Calu3 (cell line): ENCODE measurements around the gene RMI2. TPM values are rescaled to one million over a fixed set of nuclear protein-coding genes. Genes with fewer than 3 reads are reported as not detected.
A peak's percentile ranks its signal among the peaks of the same experiment; 100 is the strongest.

Experiments
- BruUV-seq: library from RNA; stranded (reverse); fragments of 400-500 nt; replicated peaks from 2 replicates; lab custom pipeline; 2021; lab: Mats Ljungman, UMichigan
- CTCF ChIA-PET: fragments of 300-600 bp; sonication (Branson Sonifier 250); formaldehyde crosslinking; loops from one replicate; lab custom pipeline; 2022; ENCODE audit warnings: antibody characterized with exemption; lab: Charles Lee
- DNase-seq: peaks from one replicate; pipeline ENCODE4 v3.0.0; 2022
- H3K27ac Mint-ChIP-seq: one replicate; pipeline ENCODE4 v1.8.0; 2022; ENCODE audit warnings: mixed read lengths; ENCODE audit not compliant: unreplicated experiment
- H3K27me3 Mint-ChIP-seq: one replicate; pipeline ENCODE4 v1.8.0; 2022; ENCODE audit warnings: mixed read lengths; ENCODE audit not compliant: unreplicated experiment
- H3K36me3 Mint-ChIP-seq: one replicate; pipeline ENCODE4 v1.8.0; 2022; ENCODE audit warnings: mild to moderate bottlenecking, moderate library complexity, mixed read lengths; ENCODE audit not compliant: insufficient read depth, unreplicated experiment
- H3K4me1 Mint-ChIP-seq: one replicate; pipeline ENCODE4 v1.8.0; 2022; ENCODE audit warnings: mild to moderate bottlenecking, low read depth, mixed read lengths; ENCODE audit not compliant: unreplicated experiment
- H3K4me3 Mint-ChIP-seq: one replicate; pipeline ENCODE4 v1.8.0; 2022; ENCODE audit warnings: mild to moderate bottlenecking, low read depth, moderate library complexity, mixed read lengths; ENCODE audit not compliant: unreplicated experiment
- H3K9me3 Mint-ChIP-seq: one replicate; pipeline ENCODE4 v1.8.0; 2022; ENCODE audit warnings: low read depth, mixed read lengths; ENCODE audit not compliant: unreplicated experiment
- intact Hi-C: fragments of 100-400 bp; cut with micrococcal nuclease; formaldehyde crosslinking; loops from one replicate; pipeline ENCODE4 v1.10.0; 2022; ENCODE audit not compliant: unreplicated experiment
- total RNA-seq: library from RNA; stranded (reverse); gene quantifications from 2 replicates; pipeline ENCODE4 v1.2.3, GENCODE V29; 2022
- TF ChIP-seq, protein P1 (sequence below): fragments of 200-600 bp; IDR thresholded peaks from one replicate; pipeline ENCODE4 v1.8.0; 2022; ENCODE audit warnings: antibody characterized with exemption; ENCODE audit not compliant: unreplicated experiment

Gene RMI2
- total RNA-seq, 1 experiment from 2014 or later = 55.4 TPM

DNA sequence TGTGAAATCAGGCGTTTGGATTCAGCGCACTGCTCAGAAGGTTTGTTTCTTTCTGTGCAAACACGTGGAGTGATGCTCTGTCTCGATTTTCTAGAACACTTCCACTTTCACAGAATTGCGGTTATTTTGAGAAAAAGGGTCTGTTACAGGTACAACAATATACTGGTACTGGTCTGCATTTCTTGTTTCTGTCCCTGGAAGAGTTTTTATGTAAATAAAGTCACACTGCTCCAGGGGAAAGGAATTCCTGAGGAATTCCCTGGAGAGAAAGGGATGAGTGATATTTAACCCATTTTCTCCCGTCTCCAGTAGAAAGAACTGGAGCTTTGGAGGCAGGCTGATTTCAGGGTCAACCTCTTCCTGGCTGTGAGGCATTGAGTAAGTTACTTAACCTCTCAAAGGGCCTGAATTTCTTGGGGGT, 16.2 kb upstream of the RMI2 start:
- BruUV-seq = no TSS peak

DNA sequence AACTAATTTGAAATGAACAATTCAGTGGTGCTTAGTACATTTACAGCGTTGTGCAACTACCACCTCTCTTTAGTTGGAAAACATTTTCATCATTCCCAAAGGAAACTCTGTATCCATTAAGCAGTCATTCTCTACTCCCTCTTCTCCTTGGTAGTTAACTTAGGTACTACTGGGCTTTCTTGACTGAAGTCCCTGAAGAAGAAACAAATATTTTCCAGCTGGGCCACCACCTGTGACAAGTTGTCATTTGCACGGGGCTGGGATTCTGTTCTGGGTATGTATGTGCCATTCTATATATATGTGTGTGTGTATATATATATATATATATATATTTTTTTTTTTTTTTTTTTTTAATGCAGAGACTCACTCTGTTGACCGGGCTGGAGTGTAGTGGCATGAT, 15.4 kb upstream of the RMI2 start:
- DNase-seq = no peak
- H3K36me3 Mint-ChIP-seq = peaks cover 12% of the 10 kb centered on the region
- no peaks in the 10 kb centered on the region for H3K27me3 Mint-ChIP-seq
- no peak overlapping the region for H3K27ac Mint-ChIP-seq
- intact Hi-C loops = no loop called here
- peaks cover 15% of the 10 kb centered on the region for H3K4me1 Mint-ChIP-seq
- peaks cover 2% of the 10 kb centered on the region for H3K9me3 Mint-ChIP-seq
- TF ChIP-seq, protein P1, sequence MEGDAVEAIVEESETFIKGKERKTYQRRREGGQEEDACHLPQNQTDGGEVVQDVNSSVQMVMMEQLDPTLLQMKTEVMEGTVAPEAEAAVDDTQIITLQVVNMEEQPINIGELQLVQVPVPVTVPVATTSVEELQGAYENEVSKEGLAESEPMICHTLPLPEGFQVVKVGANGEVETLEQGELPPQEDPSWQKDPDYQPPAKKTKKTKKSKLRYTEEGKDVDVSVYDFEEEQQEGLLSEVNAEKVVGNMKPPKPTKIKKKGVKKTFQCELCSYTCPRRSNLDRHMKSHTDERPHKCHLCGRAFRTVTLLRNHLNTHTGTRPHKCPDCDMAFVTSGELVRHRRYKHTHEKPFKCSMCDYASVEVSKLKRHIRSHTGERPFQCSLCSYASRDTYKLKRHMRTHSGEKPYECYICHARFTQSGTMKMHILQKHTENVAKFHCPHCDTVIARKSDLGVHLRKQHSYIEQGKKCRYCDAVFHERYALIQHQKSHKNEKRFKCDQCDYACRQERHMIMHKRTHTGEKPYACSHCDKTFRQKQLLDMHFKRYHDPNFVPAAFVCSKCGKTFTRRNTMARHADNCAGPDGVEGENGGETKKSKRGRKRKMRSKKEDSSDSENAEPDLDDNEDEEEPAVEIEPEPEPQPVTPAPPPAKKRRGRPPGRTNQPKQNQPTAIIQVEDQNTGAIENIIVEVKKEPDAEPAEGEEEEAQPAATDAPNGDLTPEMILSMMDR = no peak
- CTCF ChIA-PET = no interaction called here
- no peak overlapping the region for H3K4me3 Mint-ChIP-seq
- BruUV-seq = no TSS peak

More for the DNA sequence above, 16.2 kb upstream of the RMI2 start:
- Mint-ChIP-seq H3K4me1 (peaks cover 15% of the 10 kb centered on the region), H3K36me3 (peaks cover 8% of the 10 kb centered on the region), H3K9me3 (no peaks in the 10 kb centered on the region), H3K27me3 (no peaks in the 10 kb centered on the region), H3K27ac (no peak overlapping the region), H3K4me3 (peak overlapping the region; percentile 28)
- TF ChIP-seq, protein P1 = no peak
- intact Hi-C loops = no loop called here
- CTCF ChIA-PET = interaction anchor here (0.9 kb wide), 1 partner anchor 24 kb away, joined by 3 read pairs; no protein-coding TSS in a partner anchor
- no peak for DNase-seq

DNA sequence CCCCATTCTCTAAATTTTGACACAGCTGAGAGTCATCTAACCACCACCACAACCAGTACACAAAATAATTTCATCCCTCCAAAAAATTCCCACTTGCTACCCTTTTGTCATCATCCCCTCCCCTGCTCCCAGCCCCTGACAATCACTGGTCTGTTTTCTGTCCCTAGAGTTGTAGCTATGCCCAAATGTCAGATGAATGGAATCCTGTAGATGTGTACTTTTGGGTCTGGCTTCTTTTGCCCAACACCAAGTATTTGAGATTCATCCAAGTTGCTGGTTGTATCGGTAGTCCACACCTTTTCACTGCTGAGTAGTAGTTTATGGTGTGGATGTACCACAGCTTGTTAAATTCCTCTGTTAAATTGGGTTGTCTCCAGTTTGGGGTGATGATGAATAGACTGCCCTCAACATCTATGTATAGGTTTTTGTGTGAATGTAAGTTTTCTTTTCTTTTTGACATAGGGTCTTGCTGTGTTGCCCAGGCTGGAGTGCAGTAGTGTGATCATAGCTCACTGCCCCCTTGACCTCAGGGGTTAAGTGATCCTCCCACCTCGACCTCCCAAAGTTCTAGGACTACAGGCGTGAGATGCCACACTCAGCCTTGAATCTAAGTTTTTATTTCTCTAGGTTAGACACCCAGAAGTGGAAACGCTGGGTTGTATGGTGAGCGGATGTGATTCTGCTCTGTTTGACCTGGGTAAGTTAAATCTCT, 14.6 kb upstream of the RMI2 start:
- H3K9me3 Mint-ChIP-seq = peaks cover 2% of the 10 kb centered on the region
- H3K4me1 Mint-ChIP-seq = peaks cover 15% of the 10 kb centered on the region
- peaks cover 12% of the 10 kb centered on the region for H3K36me3 Mint-ChIP-seq
- intact Hi-C loops = no loop called here
- CTCF ChIA-PET = interaction anchor here (0.6 kb wide), 1 partner anchor 11 kb away, joined by 6 read pairs; no protein-coding TSS in a partner anchor
- BruUV-seq = no TSS peak
- no peak overlapping the region for H3K4me3 Mint-ChIP-seq
- H3K27me3 Mint-ChIP-seq = no peaks in the 10 kb centered on the region
- TF ChIP-seq, protein P1 = no peak
- no peak for DNase-seq
- H3K27ac Mint-ChIP-seq = no peak overlapping the region

DNA sequence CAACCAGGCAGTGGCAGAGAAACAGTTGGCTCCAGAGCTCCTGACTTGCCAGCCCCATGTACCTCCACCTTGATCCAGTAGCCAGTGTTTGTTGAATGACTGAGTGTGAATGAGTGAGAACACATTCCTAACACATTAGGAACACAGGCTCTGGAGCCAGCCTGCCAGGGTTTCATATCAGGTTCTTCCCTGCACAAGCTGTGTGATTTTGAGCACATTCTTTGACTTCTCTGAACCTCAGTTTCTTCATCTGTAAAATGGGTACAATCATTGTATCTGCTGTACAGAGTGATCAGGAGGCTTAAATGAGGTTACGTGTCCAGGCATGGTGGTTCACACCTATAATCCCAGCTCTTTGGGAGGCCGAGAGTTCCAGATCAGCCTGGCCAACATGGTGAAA, 13.3 kb upstream of the RMI2 start:
- Mint-ChIP-seq H3K27ac (no peak overlapping the region), H3K9me3 (peaks cover 2% of the 10 kb centered on the region), H3K36me3 (peaks cover 12% of the 10 kb centered on the region), H3K4me3 (no peak overlapping the region), H3K27me3 (no peaks in the 10 kb centered on the region), H3K4me1 (peaks cover 15% of the 10 kb centered on the region)
- CTCF ChIA-PET = interaction anchor here (0.6 kb wide), 1 partner anchor 85 kb away, joined by 6 read pairs; no protein-coding TSS in a partner anchor
- no peak for DNase-seq
- BruUV-seq = no TSS peak
- intact Hi-C loops = no loop called here
- TF ChIP-seq, protein P1 = no peak
